Activated naive CD8-positive, alpha-beta T cell (primary cell): Measurements from ENCODE around the gene ZDHHC14.
A peak's percentile ranks its signal among the peaks of the same experiment; 100 is the strongest.
"Not testable (repeated sequence)": the region's sequence is repeated elsewhere in the genome, so short reads cannot be mapped to it uniquely, and the experiment has no call there.

Experiments used
- H3K27ac Mint-ChIP-seq: one replicate; pipeline ENCODE4 v1.8.0; 2021; ENCODE audit warnings: mixed read lengths
- H3K27me3 Mint-ChIP-seq: one replicate; pipeline ENCODE4 v1.8.0; 2021; ENCODE audit warnings: mixed read lengths
- H3K36me3 Mint-ChIP-seq: one replicate; pipeline ENCODE4 v1.8.0; 2021; ENCODE audit warnings: mixed read lengths
- H3K4me1 Mint-ChIP-seq: one replicate; pipeline ENCODE4 v1.8.0; 2021; ENCODE audit warnings: low read depth, mixed read lengths
- H3K4me3 Mint-ChIP-seq: one replicate; pipeline ENCODE4 v1.8.0; 2021; ENCODE audit warnings: mild to moderate bottlenecking, mixed read lengths
- H3K9me3 Mint-ChIP-seq: one replicate; pipeline ENCODE4 v1.8.0; 2021; ENCODE audit warnings: low read depth, mixed read lengths

ZDHHC14 gene

GRCh38 chr6:157370755-157371154 lies 10.2 kb upstream of the ZDHHC14 start:
- peaks cover 6% of the 10 kb centered on the region for H3K27me3 Mint-ChIP-seq
- no peaks in the 10 kb centered on the region for H3K36me3 Mint-ChIP-seq
- peaks cover 19% of the 10 kb centered on the region for H3K4me1 Mint-ChIP-seq
- H3K4me3 Mint-ChIP-seq, result no peak overlapping the region
- no peak overlapping the region for H3K27ac Mint-ChIP-seq
- H3K9me3 Mint-ChIP-seq, result no peaks in the 10 kb centered on the region

GRCh38 chr6:157372501-157373280 lies 8.3 kb upstream of the ZDHHC14 start:
- Mint-ChIP-seq H3K27ac (no peak overlapping the region), H3K4me1 (peaks cover 30% of the 10 kb centered on the region), H3K27me3 (peaks cover 5% of the 10 kb centered on the region), H3K9me3 (no peaks in the 10 kb centered on the region), H3K36me3 (no peaks in the 10 kb centered on the region), H3K4me3 (no peak overlapping the region)

- peaks cover 1% of the 10 kb centered on the region for H3K27me3 Mint-ChIP-seq
- no peaks in the 10 kb centered on the region for H3K36me3 Mint-ChIP-seq
- no peak overlapping the region for H3K27ac Mint-ChIP-seq
- no peaks in the 10 kb centered on the region for H3K9me3 Mint-ChIP-seq
- no peak overlapping the region for H3K4me3 Mint-ChIP-seq
- peaks cover 18% of the 10 kb centered on the region for H3K4me1 Mint-ChIP-seq
These were observed 6.0 kb upstream of the ZDHHC14 start for GRCh38 chr6:157374889-157375443.

GRCh38 chr6:157376241-157376640 lies 4.7 kb upstream of the ZDHHC14 start:
- no peaks in the 10 kb centered on the region for H3K27me3 Mint-ChIP-seq
- H3K4me3 Mint-ChIP-seq, result no peak overlapping the region
- no peaks in the 10 kb centered on the region for H3K36me3 Mint-ChIP-seq
- H3K27ac Mint-ChIP-seq, result peak overlapping the region; percentile 11
- peaks cover 17% of the 10 kb centered on the region for H3K4me1 Mint-ChIP-seq
- H3K9me3 Mint-ChIP-seq, result no peaks in the 10 kb centered on the region

GRCh38 chr6:157376706-157377230 lies 4.2 kb upstream of the ZDHHC14 start:
- Mint-ChIP-seq H3K27ac (no peak overlapping the region), H3K4me1 (peaks cover 17% of the 10 kb centered on the region), H3K27me3 (no peaks in the 10 kb centered on the region), H3K9me3 (no peaks in the 10 kb centered on the region), H3K4me3 (no peak overlapping the region), H3K36me3 (no peaks in the 10 kb centered on the region)

GRCh38 chr6:157379656-157380457 lies 1.1 kb upstream of the ZDHHC14 start:
- H3K9me3 Mint-ChIP-seq, result no peaks in the 10 kb centered on the region

GRCh38 chr6:157380458-157380778 lies 572 bp upstream of the ZDHHC14 start:
- Mint-ChIP-seq H3K9me3 (no peaks in the 10 kb centered on the region), H3K27me3 (peaks cover 10% of the 10 kb centered on the region), H3K27ac (peak overlapping the region; percentile 64), H3K36me3 (peaks cover 7% of the 10 kb centered on the region), H3K4me1 (peaks cover 30% of the 10 kb centered on the region), H3K4me3 (peak overlapping the region; percentile 82)

More at GRCh38 chr6:157379656-157380457, 1.1 kb upstream of the ZDHHC14 start:
- H3K27ac Mint-ChIP-seq, result peak overlapping the region; percentile 64
- H3K36me3 Mint-ChIP-seq, result peaks cover 7% of the 10 kb centered on the region
- H3K4me3 Mint-ChIP-seq, result peak overlapping the region; percentile 82
- peaks cover 28% of the 10 kb centered on the region for H3K4me1 Mint-ChIP-seq
- peaks cover 10% of the 10 kb centered on the region for H3K27me3 Mint-ChIP-seq

- Mint-ChIP-seq H3K9me3 (no peaks in the 10 kb centered on the region), H3K27ac (peak overlapping the region; percentile 64), H3K4me3 (peak overlapping the region; percentile 85), H3K4me1 (peaks cover 20% of the 10 kb centered on the region), H3K27me3 (peaks cover 10% of the 10 kb centered on the region), H3K36me3 (peaks cover 7% of the 10 kb centered on the region)
These were observed 936 bp downstream of the ZDHHC14 start for GRCh38 chr6:157381631-157382621.

GRCh38 chr6:157382821-157383220 lies 1.8 kb downstream of the ZDHHC14 start:
- Mint-ChIP-seq H3K4me1 (peaks cover 20% of the 10 kb centered on the region), H3K27me3 (peaks cover 10% of the 10 kb centered on the region), H3K9me3 (no peaks in the 10 kb centered on the region), H3K4me3 (peak overlapping the region; percentile 85), H3K36me3 (peaks cover 7% of the 10 kb centered on the region), H3K27ac (peak overlapping the region; percentile 64)

- Mint-ChIP-seq H3K36me3 (peaks cover 7% of the 10 kb centered on the region), H3K9me3 (no peaks in the 10 kb centered on the region), H3K27ac (no peak overlapping the region), H3K4me3 (peak overlapping the region; percentile 85), H3K27me3 (peaks cover 10% of the 10 kb centered on the region), H3K4me1 (peaks cover 20% of the 10 kb centered on the region)
These were observed 2.5 kb downstream of the ZDHHC14 start for GRCh38 chr6:157383471-157383870.

GRCh38 chr6:157384962-157385361 lies 4.0 kb downstream of the ZDHHC14 start:
- H3K36me3 Mint-ChIP-seq, H3K4me3 Mint-ChIP-seq, H3K27ac Mint-ChIP-seq, H3K9me3 Mint-ChIP-seq, H3K27me3 Mint-ChIP-seq: not testable (repeated sequence)
- peaks cover 14% of the 10 kb centered on the region for H3K4me1 Mint-ChIP-seq

- Mint-ChIP-seq H3K27me3 (peaks cover 10% of the 10 kb centered on the region), H3K4me1 (peaks cover 14% of the 10 kb centered on the region), H3K4me3 (no peak overlapping the region), H3K27ac (no peak overlapping the region), H3K36me3 (peaks cover 12% of the 10 kb centered on the region), H3K9me3 (peaks cover 6% of the 10 kb centered on the region)
These were observed 4.5 kb downstream of the ZDHHC14 start for GRCh38 chr6:157385482-157385881.

- H3K4me1 Mint-ChIP-seq, result peaks cover 14% of the 10 kb centered on the region
These were observed 5.0 kb downstream of the ZDHHC14 start for GRCh38 chr6:157386023-157386422.

GRCh38 chr6:157386454-157386853 lies 5.5 kb downstream of the ZDHHC14 start:
- H3K27me3 Mint-ChIP-seq, result peaks cover 10% of the 10 kb centered on the region
- no peak overlapping the region for H3K27ac Mint-ChIP-seq
- H3K36me3 Mint-ChIP-seq, result peaks cover 17% of the 10 kb centered on the region
- no peak overlapping the region for H3K4me3 Mint-ChIP-seq
- peaks cover 12% of the 10 kb centered on the region for H3K9me3 Mint-ChIP-seq
- H3K4me1 Mint-ChIP-seq, result peaks cover 14% of the 10 kb centered on the region

More at GRCh38 chr6:157386023-157386422, 5.0 kb downstream of the ZDHHC14 start:
- H3K27me3 Mint-ChIP-seq, result peaks cover 10% of the 10 kb centered on the region
- no peak overlapping the region for H3K27ac Mint-ChIP-seq
- H3K4me3 Mint-ChIP-seq, result no peak overlapping the region
- H3K36me3 Mint-ChIP-seq, result peaks cover 14% of the 10 kb centered on the region
- peaks cover 10% of the 10 kb centered on the region for H3K9me3 Mint-ChIP-seq
